ENCODE data around the gene HSPB9.

- no peak for TF ChIP-seq CTCF (IDR thresholded peaks at IDR 0.05)
- no peak for TF ChIP-seq POLR2A (IDR thresholded peaks at IDR 0.05)
- TF ChIP-seq POLR2AphosphoS5 (IDR thresholded peaks at IDR 0.05): no peak
- TF ChIP-seq EP300 (IDR thresholded peaks at IDR 0.05): no peak
Observed at GRCh38 chr17:42127414-42127813, 4.8 kb downstream of the HSPB9 start.
